ENCODE results near the gene HIVEP3. TPM values are rescaled to one million over a fixed set of nuclear protein-coding genes. Genes with fewer than 3 reads are reported as not detected.

The HIVEP3 gene
- total and polyA plus RNA-seq, 2 of the 13 experiments (the other 11 are each of a cell fraction or from before 2014, with no cell fraction given): 0.05 TPM; not detected in 1

DNA sequence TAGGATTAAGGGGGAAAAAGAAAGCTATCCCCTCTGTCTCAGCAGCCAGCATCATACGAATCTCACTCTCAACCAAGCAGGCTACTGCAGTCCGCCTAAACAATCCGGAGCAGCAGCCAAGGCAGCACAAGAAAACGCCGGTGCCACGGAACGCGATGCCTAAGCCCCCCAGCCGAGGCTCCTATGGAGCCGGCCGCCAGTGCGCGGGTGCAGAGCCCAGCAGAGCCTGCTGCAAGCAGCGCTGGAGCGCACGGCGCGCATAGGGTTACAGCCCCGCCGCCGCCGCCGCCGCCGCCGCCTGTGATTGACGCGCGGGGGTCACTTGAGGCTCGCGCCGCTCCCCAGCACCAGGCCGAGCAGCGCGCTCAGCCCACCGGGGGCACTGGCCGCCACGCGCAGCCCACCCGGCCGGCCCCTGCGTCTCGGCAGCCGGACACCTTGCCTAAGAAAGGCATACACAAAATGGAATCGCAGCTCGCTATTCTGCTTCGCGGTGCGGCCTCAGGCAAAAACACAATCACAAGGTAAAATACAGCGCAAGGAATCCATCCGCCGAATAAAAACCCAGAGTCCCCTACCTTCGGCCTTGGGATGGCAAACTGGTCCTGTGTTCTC lies 780 bp downstream of the HIVEP3 start:
- in situ Hi-C loops (cut with HindIII; ENCODE audit: extremely low pct_ligation_motif_present, low pct_unique_long_range_greater_than_20kb) (loop anchor here (10.0 kb wide), 1 partner anchor 57 kb away; no protein-coding TSS in a partner anchor), intact Hi-C loops (cut with micrococcal nuclease; ENCODE audit: unreplicated experiment) (no loop called here)
- no TSS peak for BruUV-seq (replicated peaks)
- FAIRE-seq: no peak
- no peaks in the 10 kb centered on the region for H3K9me3 ChIP-seq (ENCODE audit: low read length)
- H3K4me3 ChIP-seq (replicated peaks in 1 of 3; ENCODE audit: insufficient read depth in 1 of 3, low read depth in 2 of 3, low read length in 3 of 3): no peak overlapping the region; a peak in 2 of 6 replicates
- no peak overlapping the region for H3K9ac ChIP-seq (ENCODE audit: insufficient read depth, low read depth, low read length)
- H3K79me2 ChIP-seq (ENCODE audit: insufficient read depth, low read length): no peaks in the 10 kb centered on the region
- 31% methylated on average over 12 of the region's 53 CpGs for WGBS (ENCODE audit: low lambda C conversion rate)
- H3K36me3 ChIP-seq (replicated peaks in 1 of 2; ENCODE audit: control insufficient read depth in 1 of 2, insufficient read depth in 2 of 2, low read length in 2 of 2): no peaks in the 10 kb centered on the region
- no peak overlapping the region for H2AFZ ChIP-seq (ENCODE audit: low read length)
- peak; percentile 46 for ATAC-seq
- POLR2A ChIA-PET: no interaction called here
- TF ChIP-seq ZFYVE20 (CRISPR knock-in tag; IDR thresholded peaks at IDR 0.05; ENCODE audit: borderline replicate concordance, low read depth) (no peak), ZNF652 (CRISPR knock-in tag; IDR thresholded peaks at IDR 0.05; ENCODE audit: borderline replicate concordance, low read depth) (0 out of 2 replicates have a peak, but pooled peaks have one; percentile 43), ZKSCAN8 (CRISPR knock-in tag; IDR thresholded peaks at IDR 0.05; ENCODE audit: borderline replicate concordance) (no peak), ZNF205 (CRISPR knock-in tag; IDR thresholded peaks at IDR 0.05) (no peak)
- TF ChIP-seq, protein P1, sequence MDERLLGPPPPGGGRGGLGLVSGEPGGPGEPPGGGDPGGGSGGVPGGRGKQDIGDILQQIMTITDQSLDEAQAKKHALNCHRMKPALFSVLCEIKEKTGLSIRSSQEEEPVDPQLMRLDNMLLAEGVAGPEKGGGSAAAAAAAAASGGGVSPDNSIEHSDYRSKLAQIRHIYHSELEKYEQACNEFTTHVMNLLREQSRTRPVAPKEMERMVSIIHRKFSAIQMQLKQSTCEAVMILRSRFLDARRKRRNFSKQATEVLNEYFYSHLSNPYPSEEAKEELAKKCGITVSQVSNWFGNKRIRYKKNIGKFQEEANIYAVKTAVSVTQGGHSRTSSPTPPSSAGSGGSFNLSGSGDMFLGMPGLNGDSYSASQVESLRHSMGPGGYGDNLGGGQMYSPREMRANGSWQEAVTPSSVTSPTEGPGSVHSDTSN (CRISPR knock-in tag; IDR thresholded peaks at IDR 0.05): no peak
- TF ChIP-seq, protein P2, sequence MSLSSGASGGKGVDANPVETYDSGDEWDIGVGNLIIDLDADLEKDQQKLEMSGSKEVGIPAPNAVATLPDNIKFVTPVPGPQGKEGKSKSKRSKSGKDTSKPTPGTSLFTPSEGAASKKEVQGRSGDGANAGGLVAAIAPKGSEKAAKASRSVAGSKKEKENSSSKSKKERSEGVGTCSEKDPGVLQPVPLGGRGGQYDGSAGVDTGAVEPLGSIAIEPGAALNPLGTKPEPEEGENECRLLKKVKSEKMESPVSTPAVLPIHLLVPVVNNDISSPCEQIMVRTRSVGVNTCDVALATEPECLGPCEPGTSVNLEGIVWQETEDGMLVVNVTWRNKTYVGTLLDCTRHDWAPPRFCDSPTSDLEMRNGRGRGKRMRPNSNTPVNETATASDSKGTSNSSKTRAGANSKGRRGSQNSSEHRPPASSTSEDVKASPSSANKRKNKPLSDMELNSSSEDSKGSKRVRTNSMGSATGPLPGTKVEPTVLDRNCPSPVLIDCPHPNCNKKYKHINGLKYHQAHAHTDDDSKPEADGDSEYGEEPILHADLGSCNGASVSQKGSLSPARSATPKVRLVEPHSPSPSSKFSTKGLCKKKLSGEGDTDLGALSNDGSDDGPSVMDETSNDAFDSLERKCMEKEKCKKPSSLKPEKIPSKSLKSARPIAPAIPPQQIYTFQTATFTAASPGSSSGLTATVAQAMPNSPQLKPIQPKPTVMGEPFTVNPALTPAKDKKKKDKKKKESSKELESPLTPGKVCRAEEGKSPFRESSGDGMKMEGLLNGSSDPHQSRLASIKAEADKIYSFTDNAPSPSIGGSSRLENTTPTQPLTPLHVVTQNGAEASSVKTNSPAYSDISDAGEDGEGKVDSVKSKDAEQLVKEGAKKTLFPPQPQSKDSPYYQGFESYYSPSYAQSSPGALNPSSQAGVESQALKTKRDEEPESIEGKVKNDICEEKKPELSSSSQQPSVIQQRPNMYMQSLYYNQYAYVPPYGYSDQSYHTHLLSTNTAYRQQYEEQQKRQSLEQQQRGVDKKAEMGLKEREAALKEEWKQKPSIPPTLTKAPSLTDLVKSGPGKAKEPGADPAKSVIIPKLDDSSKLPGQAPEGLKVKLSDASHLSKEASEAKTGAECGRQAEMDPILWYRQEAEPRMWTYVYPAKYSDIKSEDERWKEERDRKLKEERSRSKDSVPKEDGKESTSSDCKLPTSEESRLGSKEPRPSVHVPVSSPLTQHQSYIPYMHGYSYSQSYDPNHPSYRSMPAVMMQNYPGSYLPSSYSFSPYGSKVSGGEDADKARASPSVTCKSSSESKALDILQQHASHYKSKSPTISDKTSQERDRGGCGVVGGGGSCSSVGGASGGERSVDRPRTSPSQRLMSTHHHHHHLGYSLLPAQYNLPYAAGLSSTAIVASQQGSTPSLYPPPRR (CRISPR knock-in tag; IDR thresholded peaks at IDR 0.05; ENCODE audit: borderline replicate concordance): no peak
- H3K27me3 ChIP-seq (ENCODE audit: control insufficient read depth in 1 of 2, insufficient read depth in 2 of 2, low read length in 2 of 2): peaks cover 1 to 19% of the 10 kb centered on the region in 2 experiments; a peak in 4 of 5 replicates
- H4K20me1 ChIP-seq (ENCODE audit: insufficient read depth, low read length): no peaks in the 10 kb centered on the region
- no peak overlapping the region for H3K27ac ChIP-seq (ENCODE audit: extremely low read length, insufficient read depth, low read length)
- no peaks in the 10 kb centered on the region for H3K4me1 ChIP-seq (ENCODE audit: insufficient read depth, low read length)
- no peak for DNase-seq (ENCODE audit: low spot score)
- CTCF ChIA-PET (ENCODE audit: low intra/inter-chr PET ratio, low total read pairs): no interaction called here
- H3K4me2 ChIP-seq (ENCODE audit: low read depth, low read length): peak overlapping the region; percentile 5

Measured in HepG2 (cell line).